SU-DHL-6 (cell line): ENCODE results near the gene COX19.

Source experiments
- EZH2phosphoT487 ChIP-seq: fragments of 200-600 bp; sonication (generic), shearing (Covaris generic); conservative IDR thresholded peaks from 2 replicates; pipeline ENCODE4 v1.6.1; 2018; ENCODE audit warnings: mild to moderate bottlenecking, antibody characterized with exemption, low read length, moderate library complexity, mixed read lengths
- TF ChIP-seq, protein P1 (sequence below): fragments of 200-600 bp; sonication (generic); IDR thresholded peaks from one replicate; pipeline ENCODE4 v1.5.1; 2017; ENCODE audit warnings: antibody characterized with exemption, mild to moderate bottlenecking, low read length, moderate library complexity; ENCODE audit not compliant: insufficient read depth, poor library complexity, severe bottlenecking

GRCh38 chr7:921581-922333 lies 53.6 kb downstream of the COX19 start:
- TF ChIP-seq, protein P1, sequence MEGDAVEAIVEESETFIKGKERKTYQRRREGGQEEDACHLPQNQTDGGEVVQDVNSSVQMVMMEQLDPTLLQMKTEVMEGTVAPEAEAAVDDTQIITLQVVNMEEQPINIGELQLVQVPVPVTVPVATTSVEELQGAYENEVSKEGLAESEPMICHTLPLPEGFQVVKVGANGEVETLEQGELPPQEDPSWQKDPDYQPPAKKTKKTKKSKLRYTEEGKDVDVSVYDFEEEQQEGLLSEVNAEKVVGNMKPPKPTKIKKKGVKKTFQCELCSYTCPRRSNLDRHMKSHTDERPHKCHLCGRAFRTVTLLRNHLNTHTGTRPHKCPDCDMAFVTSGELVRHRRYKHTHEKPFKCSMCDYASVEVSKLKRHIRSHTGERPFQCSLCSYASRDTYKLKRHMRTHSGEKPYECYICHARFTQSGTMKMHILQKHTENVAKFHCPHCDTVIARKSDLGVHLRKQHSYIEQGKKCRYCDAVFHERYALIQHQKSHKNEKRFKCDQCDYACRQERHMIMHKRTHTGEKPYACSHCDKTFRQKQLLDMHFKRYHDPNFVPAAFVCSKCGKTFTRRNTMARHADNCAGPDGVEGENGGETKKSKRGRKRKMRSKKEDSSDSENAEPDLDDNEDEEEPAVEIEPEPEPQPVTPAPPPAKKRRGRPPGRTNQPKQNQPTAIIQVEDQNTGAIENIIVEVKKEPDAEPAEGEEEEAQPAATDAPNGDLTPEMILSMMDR: no peak
- TF ChIP-seq EZH2phosphoT487: no peak
